ENCODE measurements around the gene SLC6A20.

The SLC6A20 gene

GRCh38 chr3:45795882-45796765 is at the start of gene SLC6A20:
Gene SLC6A20, minus strand, starts transcription at chr3:45796536. Its CDS starts 117 bp downstream, at chr3:45796419.
- DNase-seq (ENCODE audit: low read depth), result no peak

DNA sequence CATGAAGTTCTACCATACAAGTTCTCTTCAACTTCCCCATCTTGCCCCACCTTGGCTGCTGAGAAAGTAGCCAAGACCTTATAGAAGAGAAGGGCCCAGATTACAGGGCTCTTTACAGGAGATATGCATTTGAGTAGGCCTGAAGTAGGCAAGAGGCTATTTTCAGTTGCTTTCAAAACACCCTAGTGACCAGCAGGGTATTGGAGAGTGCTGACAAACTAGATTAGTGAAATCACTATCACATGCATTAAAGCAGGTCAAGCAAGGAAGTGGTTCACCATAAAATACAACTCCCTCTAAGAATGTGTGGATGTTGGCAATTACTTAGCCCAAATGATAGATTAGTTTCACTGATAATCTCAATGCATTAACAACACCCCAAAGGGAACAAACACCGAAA is 48.3 kb upstream of the SLC6A20 start:
- no peak for DNase-seq (ENCODE audit: low read depth)

DNA sequence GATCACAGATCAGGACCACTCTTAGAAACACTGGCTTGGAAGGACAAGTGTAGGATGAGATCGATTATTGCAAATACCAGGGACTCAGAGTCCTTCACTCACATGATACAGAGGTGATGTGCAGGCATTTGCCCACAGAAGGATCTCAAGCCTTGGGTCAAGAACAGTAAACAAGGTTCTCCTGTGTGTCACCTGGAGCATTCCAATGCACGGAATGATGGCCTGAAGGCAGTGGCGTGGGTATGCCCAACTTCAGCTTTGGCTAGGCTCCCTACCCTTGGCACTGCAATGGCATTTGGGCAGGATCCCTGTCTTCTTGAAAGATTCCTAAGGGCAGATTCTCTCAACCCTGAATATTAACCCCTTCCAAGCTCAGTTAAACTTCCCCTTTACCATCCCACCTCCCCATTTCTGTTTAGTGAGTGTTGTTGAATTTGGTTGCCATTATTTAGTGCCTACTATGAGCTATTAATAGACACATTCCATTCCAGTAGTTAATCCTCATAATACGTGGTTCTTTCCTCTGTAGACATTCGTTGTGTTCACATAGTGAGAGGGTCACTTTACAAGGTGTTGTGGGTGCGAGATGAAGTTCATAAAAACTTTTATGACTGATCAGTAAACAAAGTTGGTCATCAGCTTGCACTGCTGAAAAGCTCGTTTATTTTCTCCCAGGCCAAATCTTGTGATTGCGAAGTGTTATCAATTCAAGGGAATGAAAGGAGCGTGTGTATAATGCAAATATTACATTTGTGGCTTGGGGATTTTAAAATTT is 46.7 kb upstream of the SLC6A20 start:
- no peak for DNase-seq (ENCODE audit: low read depth)

GRCh38 chr3:45841757-45842491 is 45.6 kb upstream of the SLC6A20 start, which contains the start of gene LZTFL1:
Gene LZTFL1, minus strand, starts transcription at chr3:45842119. Its CDS starts 128 bp downstream, at chr3:45841991.
- DNase-seq (ENCODE audit: low read depth), result peak; percentile 76

DNA sequence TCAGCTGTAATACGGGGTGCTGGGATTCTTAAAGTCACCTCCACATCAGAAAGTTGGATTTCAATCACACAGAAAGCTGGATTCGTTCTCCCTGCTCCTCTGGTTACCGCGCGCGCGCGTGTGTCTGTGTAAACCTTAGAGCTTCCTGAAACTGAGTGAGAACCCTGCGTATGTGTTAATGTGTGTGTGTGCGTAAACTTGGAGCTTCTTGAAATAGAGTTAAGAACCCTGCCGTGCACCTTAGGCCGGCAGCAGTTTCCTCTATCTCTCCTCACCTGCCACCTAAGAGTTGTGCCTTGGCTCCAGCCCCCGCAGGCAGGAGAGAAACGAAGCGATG is 45.1 kb upstream of the SLC6A20 start:
- DNase-seq (ENCODE audit: low read depth), result no peak

DNA sequence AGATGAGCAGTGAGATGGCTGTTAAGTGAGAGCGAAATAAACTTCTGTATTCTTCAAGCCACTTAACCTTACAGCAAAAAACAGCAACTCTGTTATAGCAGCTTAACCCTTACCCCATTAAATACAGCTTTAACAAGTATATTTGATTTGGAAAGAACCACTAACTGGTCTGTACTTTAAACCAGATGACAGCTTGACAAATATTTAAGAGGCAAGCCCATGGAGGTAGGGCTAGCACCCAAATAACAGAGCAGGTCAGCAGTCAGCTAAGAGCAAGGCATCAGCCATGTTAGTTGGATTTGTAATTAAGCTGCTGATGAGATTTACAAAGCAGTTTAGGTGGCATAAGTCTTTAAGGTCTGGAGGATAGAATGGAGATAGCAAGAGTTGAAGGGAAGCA is 42.1 kb upstream of the SLC6A20 start:
- DNase-seq (ENCODE audit: low read depth), result no peak

DNA sequence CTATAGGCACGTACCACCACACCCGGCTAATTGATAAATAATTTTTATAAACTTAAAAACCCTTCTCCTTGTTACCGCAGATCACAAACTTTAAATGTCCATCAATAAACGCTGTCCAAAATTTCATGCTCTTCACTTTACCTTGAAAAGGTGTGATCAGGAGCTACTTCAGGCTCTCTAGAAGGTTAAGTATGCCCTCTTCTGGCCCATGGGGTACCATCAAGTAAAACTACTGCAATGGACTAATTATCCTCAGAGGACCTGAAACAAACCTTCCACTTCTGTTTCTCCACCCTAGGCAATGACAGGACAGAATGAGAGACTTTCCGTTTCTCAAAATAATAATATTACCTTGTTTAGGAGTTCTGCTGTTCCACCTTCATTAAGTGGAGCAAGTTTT is 36.4 kb upstream of the SLC6A20 start:
- DNase-seq (ENCODE audit: low read depth), result no peak

- DNase-seq (ENCODE audit: low read depth), result no peak
These were observed 33.8 kb upstream of the SLC6A20 start for GRCh38 chr3:45830121-45830520.

- no peak for DNase-seq (ENCODE audit: low read depth)
These were observed 30.6 kb upstream of the SLC6A20 start for GRCh38 chr3:45826908-45827307.

DNA sequence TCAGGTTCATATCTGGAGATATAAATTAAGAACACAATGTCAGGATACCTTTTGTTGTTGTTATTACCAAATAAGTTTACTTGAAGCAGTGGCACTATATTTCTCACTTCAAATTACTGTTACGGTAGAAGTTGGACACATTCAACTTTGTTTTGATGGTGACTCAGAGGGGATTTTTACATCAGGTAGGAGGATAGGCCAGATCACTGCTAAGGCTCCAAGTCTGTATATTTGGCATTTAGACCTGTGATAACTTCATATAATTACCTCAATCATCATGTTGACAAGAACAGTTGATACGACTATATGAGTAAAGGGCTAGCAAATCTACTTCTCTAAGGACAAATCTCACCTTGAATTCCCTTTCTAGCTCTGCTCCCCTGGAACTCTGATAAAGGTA is 30.0 kb upstream of the SLC6A20 start:
- DNase-seq (ENCODE audit: low read depth), result no peak

DNA sequence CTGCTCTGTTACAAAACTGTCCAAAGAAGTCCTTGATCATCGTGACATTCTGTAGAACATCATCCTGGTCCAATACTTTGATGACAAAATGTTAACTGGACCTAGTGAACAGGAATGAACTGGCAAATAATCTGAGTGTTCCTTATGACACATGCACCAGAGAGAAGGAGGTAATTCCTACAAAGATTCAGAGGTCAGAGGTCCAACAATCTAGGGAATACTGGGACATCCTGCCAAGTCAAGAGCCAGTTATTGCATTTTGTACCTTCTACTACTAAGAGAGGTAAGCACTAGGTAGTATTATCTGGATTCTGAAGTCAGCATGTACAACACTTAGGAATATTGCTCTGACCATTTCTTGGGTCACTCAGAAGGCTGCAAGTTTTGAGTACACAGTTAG is 24.8 kb upstream of the SLC6A20 start:
- no peak for DNase-seq (ENCODE audit: low read depth)

- DNase-seq (ENCODE audit: low read depth), result no peak
These were observed 23.2 kb upstream of the SLC6A20 start for GRCh38 chr3:45819543-45819942.

DNA sequence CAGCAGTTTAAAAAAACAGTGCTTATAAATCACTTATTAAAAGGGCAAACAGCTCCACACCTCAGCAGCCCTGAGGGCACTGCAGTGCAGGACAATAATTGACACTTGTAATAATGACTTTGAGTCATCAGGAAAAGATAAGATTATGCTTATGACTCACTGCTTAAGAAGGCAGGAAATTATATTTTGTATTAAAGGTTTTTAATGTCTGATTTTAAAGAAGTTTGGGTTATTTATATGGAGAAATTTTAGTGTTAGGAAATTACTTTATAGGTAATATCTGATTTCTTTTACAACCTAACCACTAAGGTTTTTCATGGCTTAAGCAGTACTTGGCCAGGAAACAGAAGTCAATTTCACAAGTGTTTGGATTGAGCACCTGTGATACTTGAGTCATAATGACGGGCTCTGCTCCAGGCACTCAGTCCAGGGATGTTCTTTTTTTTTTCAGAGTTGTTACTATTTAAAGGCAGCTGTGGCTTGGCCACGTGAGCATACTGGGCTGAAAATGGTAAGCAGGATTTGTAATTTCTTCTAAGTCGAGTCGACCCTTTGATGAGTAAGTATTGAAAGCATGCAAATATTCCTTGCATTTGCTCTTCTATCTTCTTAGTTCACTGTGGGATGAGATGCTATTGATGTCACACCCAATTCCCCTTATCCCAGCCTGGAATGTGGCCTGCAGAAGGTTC is 21.6 kb upstream of the SLC6A20 start:
- DNase-seq (ENCODE audit: low read depth), result no peak

DNA sequence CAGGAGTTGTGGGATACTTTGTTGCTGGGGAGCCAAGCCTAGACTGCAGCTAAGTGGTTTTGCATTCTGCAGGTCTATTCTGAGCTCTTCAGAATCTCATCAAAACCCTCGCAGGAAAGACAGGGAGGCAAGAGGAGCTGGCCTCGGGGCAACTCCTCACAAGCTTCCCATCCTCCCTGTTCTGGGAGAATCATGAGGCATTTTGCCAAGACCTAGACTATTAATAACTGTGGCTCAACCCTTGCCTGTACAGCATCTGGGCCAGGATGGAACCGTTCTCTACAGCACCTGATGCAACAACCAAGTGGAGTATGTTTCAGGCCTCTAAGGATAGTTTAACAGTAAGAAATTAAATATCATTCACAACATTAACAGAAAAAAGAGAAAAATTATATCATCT is 20.2 kb upstream of the SLC6A20 start:
- DNase-seq (ENCODE audit: low read depth), result no peak

- DNase-seq (ENCODE audit: low read depth), result no peak
These were observed 18.0 kb upstream of the SLC6A20 start for GRCh38 chr3:45814322-45814721.

GRCh38 chr3:45807681-45808540 is 11.6 kb upstream of the SLC6A20 start:
- DNase-seq (ENCODE audit: low read depth), result no peak

DNA sequence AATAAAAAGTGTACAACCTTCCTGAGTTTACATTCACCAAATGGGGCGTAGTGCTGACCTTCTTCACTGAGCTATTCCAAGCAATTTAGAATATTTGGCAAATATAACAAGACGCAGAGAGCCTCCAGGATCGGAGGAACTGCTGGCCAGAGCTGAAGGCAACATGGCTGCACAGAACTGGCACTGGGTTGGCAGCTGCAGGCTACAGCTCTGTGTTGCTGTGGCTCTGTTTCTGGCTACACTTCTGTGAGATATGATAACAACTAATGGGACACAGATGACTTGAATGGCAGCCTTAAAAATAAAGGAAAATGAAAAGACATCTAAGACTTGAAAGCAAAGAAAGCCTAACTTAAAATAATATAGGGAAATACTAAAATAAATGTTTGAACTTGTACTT is 10.8 kb upstream of the SLC6A20 start:
- no peak for DNase-seq (ENCODE audit: low read depth)

DNA sequence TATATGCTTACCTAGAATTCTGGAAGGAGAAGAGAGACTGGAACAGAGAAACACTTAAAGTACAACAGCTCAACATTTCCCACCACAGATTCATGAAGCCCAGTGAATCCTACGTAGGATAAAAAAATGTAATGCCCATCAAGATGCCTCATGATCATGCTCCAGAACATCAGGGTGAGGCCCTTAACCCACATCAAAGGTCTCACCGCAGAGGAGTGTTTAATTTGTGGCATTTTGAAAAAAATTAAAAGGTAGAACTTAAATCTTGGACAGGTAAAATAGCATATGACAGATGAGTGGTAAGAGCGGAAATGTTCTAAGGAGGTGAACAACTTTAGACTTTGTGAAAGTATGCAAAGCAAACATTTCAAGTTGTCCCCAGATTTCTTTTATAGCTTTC is 9.7 kb upstream of the SLC6A20 start:
- DNase-seq (ENCODE audit: low read depth), result no peak

DNA sequence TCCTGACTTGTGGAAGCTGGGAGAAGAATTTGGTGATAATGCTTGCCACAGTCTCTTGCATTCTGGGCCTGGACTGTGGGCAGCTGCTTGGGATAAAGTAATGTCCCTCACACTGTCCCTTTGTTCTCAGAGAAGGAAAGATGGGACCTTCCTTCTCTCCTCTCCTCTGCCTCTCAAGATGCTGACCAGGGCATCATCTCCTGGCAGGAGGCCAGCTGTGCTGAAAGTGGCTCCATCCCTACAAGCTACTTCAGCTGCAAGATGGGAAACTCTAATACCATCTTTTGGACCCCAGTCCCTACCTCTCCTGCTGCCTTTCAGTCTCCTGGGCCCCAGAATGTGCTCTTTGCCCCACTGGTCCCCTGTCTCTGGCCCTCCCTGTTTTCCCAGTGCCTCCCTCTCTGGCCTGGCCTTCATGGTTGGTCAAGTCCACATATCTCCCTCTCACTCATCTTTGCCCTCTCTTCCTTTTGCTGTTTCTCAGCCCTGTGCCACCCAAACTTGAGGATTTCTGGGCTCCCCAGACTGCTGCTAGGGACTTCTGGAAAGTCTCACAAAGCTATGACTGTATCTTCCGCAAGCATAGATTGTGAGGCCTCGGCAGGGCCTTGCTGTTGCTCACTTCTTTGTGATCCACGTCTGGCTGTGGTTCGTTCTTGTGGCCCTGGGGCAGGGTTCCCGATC is 7.1 kb upstream of the SLC6A20 start:
- DNase-seq (ENCODE audit: low read depth), result no peak

- DNase-seq (ENCODE audit: low read depth), result no peak
These were observed 5.8 kb upstream of the SLC6A20 start for GRCh38 chr3:45802146-45802545.

Data from stimulated activated CD8-positive, alpha-beta memory T cell treated with anti-CD3 and anti-CD28 coated beads, Interleukin-7, amount 100 ng/mL, for 24 hours (primary cell).